HG03280 (cell line): ENCODE data around the gene SRXN1.
"Not testable (repeated sequence)": the region's sequence is repeated elsewhere in the genome, so short reads cannot be mapped to it uniquely, and the experiment has no call there.

Experiments
- ATAC-seq: cut with Tn5 transposase; IDR thresholded peaks from one replicate; pipeline ENCODE4 v1.9.1; 2021; ENCODE audit warnings: mild to moderate bottlenecking, moderate library complexity; ENCODE audit not compliant: unreplicated experiment

Gene SRXN1

DNA sequence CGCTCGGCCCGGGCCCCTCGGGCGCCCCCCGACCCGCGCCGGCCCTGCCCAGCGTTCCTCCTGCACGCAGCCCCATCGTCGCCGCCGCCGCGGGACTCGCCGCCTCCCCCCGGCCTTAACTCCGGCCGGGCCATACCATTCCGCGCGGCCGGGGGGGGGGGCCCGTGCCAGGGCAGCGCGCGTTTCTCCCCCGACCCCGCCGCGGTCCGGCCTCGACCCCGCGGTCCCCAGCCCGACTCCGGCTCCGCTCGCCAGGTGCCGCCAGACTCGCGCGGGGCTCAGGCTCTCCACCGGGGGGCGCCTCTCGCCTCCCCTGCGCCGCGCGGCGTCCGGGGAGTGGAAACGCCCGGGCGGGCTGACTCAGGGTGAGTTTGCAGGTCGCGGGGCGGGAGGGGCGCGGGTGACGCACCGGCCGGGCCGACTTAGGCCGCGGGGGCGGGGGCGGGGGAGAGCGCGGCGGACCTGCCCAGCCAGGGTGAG, at the start of gene SRXN1:
Gene SRXN1, minus strand, starts transcription at position 91 of the 480 bp plus-strand sequence. Its CDS starts 15 bp downstream, at position 76.
- ATAC-seq = peak; percentile 91

DNA sequence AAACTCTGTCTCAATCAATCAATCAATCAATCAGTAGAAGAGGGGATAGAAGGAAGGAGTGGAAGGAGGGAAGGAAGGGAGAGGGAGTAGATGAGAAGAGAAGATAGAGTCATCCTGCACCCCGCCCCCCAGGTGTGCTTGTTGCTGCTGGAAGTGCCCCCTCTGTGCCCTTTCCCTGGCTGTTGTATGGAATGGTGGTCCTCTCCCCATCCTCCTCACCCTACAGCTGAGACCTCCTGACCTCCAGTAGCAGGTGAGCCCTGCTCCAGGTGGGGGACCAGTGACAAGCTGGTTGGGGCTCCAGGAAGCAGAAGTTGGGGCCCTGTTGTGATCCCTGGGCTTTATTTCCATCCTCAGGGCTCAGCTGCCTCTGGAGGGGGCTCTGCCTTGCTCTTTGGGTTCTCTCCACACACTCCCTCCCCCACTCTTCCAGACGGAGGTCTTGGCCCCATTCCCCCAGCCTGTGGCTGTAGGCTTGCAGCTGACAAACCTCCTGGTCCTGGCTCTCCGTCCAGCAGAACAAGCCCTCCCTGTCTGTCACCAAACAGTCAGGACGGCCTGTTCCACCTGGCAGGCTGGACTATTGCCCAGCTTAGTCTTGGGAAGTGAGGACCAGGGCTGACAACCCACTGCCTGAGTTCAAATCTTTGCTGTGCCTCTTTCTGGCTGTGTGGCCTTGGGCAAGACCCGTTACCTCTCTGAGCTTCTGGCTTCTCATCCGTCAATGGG, 48.6 kb upstream of the SRXN1 start:
- no peak for ATAC-seq

DNA sequence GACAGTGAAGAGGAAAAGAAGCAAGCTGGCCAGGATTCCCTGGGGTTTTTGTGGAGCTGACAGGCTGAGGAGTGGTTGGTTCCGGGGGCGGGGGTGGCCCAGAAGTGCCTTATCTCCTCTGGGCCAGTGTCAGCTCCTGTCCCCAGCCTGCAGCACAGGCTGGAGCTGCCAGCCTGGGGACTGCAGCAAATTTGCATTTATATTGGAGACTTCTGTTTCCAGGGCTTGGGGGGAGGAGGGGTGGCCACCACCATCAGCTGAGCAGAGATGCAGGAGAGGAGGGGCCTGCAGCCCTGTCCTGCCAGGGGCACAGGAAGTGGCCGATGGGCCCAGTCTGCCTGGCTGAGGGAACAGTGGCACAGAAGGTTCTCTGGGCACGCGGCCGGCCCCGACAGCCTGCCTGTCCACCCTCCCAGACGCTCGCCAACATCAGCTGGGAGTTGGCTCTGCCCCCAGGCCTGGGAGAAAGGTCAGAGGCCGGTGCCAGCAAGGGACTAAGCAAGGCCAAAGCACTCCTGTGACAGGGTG, 46.9 kb upstream of the SRXN1 start:
- no peak for ATAC-seq

- no peak for ATAC-seq
Observed at GRCh38 chr20:699342-699741, 46.3 kb upstream of the SRXN1 start.

- ATAC-seq = no peak
Observed at GRCh38 chr20:698276-698675, 45.3 kb upstream of the SRXN1 start.

DNA sequence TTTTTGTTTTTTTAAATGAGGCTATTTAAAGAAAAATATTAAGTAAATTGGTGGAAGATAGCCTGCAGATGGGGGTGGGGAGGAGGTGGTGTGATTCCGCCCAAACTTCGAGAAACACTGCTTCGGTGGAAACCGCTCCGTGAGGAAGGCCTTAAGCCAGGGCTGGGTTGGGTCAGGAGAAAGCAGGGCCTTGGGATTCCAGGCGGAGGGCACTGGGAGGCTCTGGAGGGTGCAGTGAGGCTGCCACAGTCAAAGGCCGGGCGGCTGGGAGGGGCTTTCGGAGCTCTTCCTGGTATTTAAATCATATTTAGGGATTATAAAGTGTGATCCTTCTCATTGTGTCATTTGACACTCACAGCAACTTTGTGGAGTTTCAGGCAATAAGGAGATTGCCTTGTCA, 44.8 kb upstream of the SRXN1 start:
- ATAC-seq = no peak

DNA sequence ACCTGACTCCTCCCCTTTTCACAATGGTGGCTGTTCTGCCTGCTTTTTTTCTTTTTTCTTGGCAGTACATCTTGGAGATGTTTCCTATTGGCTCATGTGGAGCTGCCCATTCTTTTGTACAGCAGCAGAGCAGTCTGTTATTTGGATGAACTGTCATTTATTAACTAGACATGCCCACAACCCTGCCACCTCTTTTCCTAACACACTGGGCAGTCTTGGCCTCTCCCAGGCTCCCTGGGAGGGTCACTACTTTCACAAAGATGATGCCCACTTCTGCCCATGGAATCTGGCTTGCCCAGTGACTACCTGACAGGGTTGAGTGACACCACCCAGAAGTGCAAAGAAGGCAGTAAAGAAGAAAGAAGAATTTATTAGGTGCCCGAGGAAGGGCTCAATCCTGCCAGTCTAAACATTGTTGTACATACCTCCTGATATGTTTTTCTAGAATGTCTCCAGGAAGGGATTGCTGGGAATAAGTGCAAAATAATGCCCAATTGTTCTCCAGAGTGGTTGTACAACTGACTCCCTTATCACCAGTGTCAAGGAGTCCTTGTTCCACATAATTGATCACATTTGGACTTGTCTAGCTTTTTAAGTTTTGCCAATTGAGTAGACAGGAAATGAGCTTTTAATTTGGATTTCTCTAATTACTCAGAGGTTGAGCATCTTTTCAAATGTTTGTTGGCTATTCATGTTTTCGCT, 42.3 kb upstream of the SRXN1 start:
- ATAC-seq = no peak

GRCh38 chr20:694496-694895, 41.5 kb upstream of the SRXN1 start:
- ATAC-seq = no peak

DNA sequence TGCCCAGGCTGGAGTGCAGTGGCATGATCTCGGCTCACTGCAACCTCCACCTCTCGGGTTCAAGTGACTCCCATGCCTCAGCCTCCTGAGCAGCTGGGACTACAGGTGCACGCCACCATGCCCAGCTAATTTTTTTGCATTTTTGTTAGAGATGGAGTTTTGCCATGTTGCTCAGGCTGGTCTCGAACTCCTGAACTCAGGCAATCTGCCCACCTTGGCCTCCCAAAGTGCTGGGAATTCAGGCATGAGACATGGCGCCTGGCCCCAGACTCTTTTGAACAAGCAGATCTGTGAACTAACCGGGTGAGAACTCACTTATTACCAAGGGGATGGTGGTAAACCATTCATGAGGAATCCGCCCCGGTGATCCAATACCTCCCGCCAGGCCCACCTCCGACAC, 40.8 kb upstream of the SRXN1 start:
- not testable (repeated sequence) for ATAC-seq

DNA sequence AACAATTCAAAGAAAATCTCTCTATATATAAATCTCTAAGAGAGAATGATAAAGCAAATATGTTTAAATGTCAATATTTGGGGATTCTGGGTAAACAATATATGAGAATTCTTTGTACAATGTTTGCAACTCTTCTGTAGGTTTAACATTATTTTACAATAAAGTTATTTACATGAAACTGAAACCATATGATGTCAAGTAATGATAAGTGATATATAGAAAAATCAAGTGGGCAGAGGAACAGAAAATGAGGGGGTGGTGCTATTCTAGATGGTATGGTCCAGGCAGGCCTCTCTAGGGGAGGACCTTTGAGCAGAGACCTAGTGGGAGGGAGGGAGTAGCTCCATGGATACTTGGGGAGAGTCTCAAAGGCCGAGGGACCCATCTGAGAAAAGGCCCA, 39.0 kb upstream of the SRXN1 start:
- no peak for ATAC-seq

DNA sequence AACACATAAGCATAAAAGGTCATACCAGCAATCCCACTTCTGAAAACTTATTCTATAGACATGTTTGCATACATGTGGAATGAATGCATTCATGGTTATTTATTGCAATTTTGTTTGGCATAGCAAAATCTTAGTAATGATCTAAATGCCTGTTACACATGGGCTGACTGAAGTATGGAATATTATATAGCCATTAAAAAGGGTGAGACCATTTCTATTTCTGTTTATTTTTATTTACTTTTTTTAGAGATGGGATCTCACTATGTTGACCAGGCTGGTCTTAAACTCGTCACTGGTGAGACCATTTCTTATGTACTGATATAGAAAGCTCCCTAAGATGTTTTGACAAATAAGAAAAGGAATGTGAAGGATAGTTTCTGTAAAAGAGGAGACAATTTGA, 36.9 kb upstream of the SRXN1 start:
- ATAC-seq = no peak

- ATAC-seq = no peak
Observed at GRCh38 chr20:689348-689747, 36.3 kb upstream of the SRXN1 start.

GRCh38 chr20:688809-689212, 35.8 kb upstream of the SRXN1 start:
- no peak for ATAC-seq

GRCh38 chr20:687468-688203, 34.6 kb upstream of the SRXN1 start:
- ATAC-seq = no peak

- ATAC-seq = no peak
Observed at GRCh38 chr20:684676-685319, 31.8 kb upstream of the SRXN1 start.

DNA sequence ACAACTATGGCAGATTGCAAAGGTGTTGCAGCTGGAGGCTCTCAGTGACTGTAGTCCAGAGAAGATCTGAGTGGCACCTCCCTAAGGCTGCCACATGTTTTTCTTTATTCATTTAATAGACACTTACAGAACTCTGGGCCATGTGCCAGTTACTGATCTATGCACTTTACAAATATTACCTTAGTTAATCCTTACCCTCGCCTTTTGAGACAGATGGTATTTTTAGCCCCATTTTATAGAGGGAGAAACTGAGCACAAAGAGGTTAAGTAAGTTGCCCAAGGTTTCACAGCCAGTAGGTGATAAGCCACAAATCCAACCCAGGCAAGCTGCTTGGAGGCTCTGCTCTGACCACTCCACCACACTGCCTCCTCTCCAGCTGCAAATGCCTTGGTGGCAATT, 29.1 kb upstream of the SRXN1 start:
- no peak for ATAC-seq

- ATAC-seq = no peak
Observed at GRCh38 chr20:680638-681187, 27.7 kb upstream of the SRXN1 start.

- no peak for ATAC-seq
Observed at GRCh38 chr20:677957-678356, 25.0 kb upstream of the SRXN1 start.

DNA sequence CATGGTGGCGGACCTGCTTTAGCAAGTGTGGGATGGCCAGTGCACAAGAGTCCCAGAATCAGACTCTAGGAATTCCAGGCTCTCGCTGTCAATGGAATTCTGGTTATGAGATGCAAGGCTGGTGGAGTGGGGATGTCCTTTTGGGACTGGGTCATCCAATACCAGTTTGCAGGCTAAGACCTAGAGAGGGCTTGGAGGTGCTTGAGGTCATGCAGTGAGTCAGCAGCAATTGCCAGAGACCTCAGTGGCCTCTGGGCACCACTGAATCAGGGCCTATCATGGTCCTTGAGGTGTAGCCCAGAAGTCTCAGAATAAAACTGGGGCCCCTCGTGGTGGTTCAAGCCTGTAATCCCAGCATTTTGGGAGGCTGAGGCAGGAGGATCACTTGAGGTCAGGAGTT, 24.0 kb upstream of the SRXN1 start:
- ATAC-seq = no peak

- ATAC-seq = no peak
Observed at GRCh38 chr20:676315-676937, 23.4 kb upstream of the SRXN1 start.
